ENCODE results near the gene TPRA1.

Gene TPRA1

GRCh38 chr3:127588806-127589577, 1.5 kb downstream of the TPRA1 start:
- peak; percentile 4 for DNase-seq

- no peak for DNase-seq
These were observed 2.7 kb downstream of the TPRA1 start for GRCh38 chr3:127587876-127588275.

- no peak for DNase-seq
These were observed 4.6 kb downstream of the TPRA1 start for GRCh38 chr3:127585813-127586413.

GRCh38 chr3:127585163-127585812, 5.2 kb downstream of the TPRA1 start:
- no peak for DNase-seq

GRCh38 chr3:127584734-127585133, 5.8 kb downstream of the TPRA1 start:
- no peak for DNase-seq

- no peak for DNase-seq
These were observed 10.0 kb downstream of the TPRA1 start for GRCh38 chr3:127580327-127581060.

GRCh38 chr3:127578802-127579201, 11.7 kb downstream of the TPRA1 start:
- no peak for DNase-seq

GRCh38 chr3:127578168-127578567, 12.4 kb downstream of the TPRA1 start:
- DNase-seq, result no peak

GRCh38 chr3:127577448-127577847, 13.1 kb downstream of the TPRA1 start:
- DNase-seq, result no peak

GRCh38 chr3:127574880-127575878, 15.4 kb downstream of the TPRA1 start:
- peak; percentile 60 for DNase-seq

- no peak for DNase-seq
These were observed 16.6 kb downstream of the TPRA1 start for GRCh38 chr3:127573912-127574311.

GRCh38 chr3:127573401-127573800, 17.1 kb downstream of the TPRA1 start:
- DNase-seq, result no peak

- DNase-seq, result no peak
These were observed 17.8 kb downstream of the TPRA1 start for GRCh38 chr3:127572735-127573134.

- no peak for DNase-seq
These were observed 18.3 kb downstream of the TPRA1 start for GRCh38 chr3:127572186-127572585.

GRCh38 chr3:127570520-127570919, 20.0 kb downstream of the TPRA1 start:
- no peak for DNase-seq

GRCh38 chr3:127569160-127569559, 21.4 kb downstream of the TPRA1 start:
- no peak for DNase-seq

GRCh38 chr3:127568586-127568985, 21.9 kb downstream of the TPRA1 start:
- no peak for DNase-seq

GRCh38 chr3:127566833-127567232, 23.7 kb downstream of the TPRA1 start:
- no peak for DNase-seq

GRCh38 chr3:127565711-127566110, 24.8 kb downstream of the TPRA1 start:
- DNase-seq, result no peak

- no peak for DNase-seq
These were observed 30.3 kb downstream of the TPRA1 start for GRCh38 chr3:127560051-127560787.

- DNase-seq, result no peak
These were observed 34.0 kb downstream of the TPRA1 start for GRCh38 chr3:127556565-127556964.

Data from GDM1 (cell line).